Skin epidermis (tissue), 12 donors: ENCODE data around the gene LAPTM5.
"Not testable (repeated sequence)": the region's sequence is repeated elsewhere in the genome, so short reads cannot be mapped to it uniquely, and the experiment has no call there.

Experiments used
- H3K27ac ChIP-seq, 21 experiments: fragments of 200-600 bp; sonication (generic) in 11 of 21; one replicate each; pipeline ENCODE4 v1.5.0; 2020; ENCODE audit warnings: mild to moderate bottlenecking in 3 of 21, inconsistent platforms in 2 of 21, moderate library complexity in 2 of 21
- H3K4me3 ChIP-seq, 7 experiments: fragments of 200-600 bp; sonication (generic) in 2 of 7; one replicate each; pipeline ENCODE4 v1.5.0; 2020; ENCODE audit warnings: inconsistent platforms in 2 of 7, mild to moderate bottlenecking in 2 of 7, moderate library complexity in 1 of 7

LAPTM5 gene

GRCh38 chr1:30692201-30692947 lies 65.2 kb downstream of the LAPTM5 start:
- Histone ChIP-seq H3K4me3 (no peak overlapping the region), H3K27ac (no peak overlapping the region)

- Histone ChIP-seq H3K4me3 (no peak overlapping the region), H3K27ac (peak overlapping the region in 1 of 21 experiments; percentile 25)
Measured at GRCh38 chr1:30691480-30691879, 66.1 kb downstream of the LAPTM5 start.

- H3K4me3 ChIP-seq = no peak overlapping the region
- H3K27ac ChIP-seq = peak overlapping the region in 1 of 21 experiments; percentile 52
Measured at GRCh38 chr1:30689901-30690645, 67.5 kb downstream of the LAPTM5 start.

GRCh38 chr1:30688920-30689794 lies 68.4 kb downstream of the LAPTM5 start:
- Histone ChIP-seq H3K27ac (peak overlapping the region in 1 of 21 experiments; percentile 52), H3K4me3 (no peak overlapping the region)

GRCh38 chr1:30688516-30688915 lies 69.1 kb downstream of the LAPTM5 start:
- H3K4me3 ChIP-seq, H3K27ac ChIP-seq: not testable (repeated sequence)

GRCh38 chr1:30687886-30688285 lies 69.7 kb downstream of the LAPTM5 start:
- no peak overlapping the region for H3K27ac ChIP-seq
- no peak overlapping the region for H3K4me3 ChIP-seq

- Histone ChIP-seq H3K27ac (no peak overlapping the region), H3K4me3 (no peak overlapping the region)
Measured at GRCh38 chr1:30686236-30686935, 71.2 kb downstream of the LAPTM5 start.

- no peak overlapping the region for H3K27ac ChIP-seq
Measured at GRCh38 chr1:30685796-30686165, 71.8 kb downstream of the LAPTM5 start.

GRCh38 chr1:30684881-30685795 lies 72.4 kb downstream of the LAPTM5 start:
- no peak overlapping the region for H3K4me3 ChIP-seq
- no peak overlapping the region for H3K27ac ChIP-seq

More at GRCh38 chr1:30685796-30686165, 71.8 kb downstream of the LAPTM5 start:
- no peak overlapping the region for H3K4me3 ChIP-seq

- H3K4me3 ChIP-seq = no peak overlapping the region
- no peak overlapping the region for H3K27ac ChIP-seq
Measured at GRCh38 chr1:30684259-30684658, 73.3 kb downstream of the LAPTM5 start.

- H3K27ac ChIP-seq = no peak overlapping the region
- H3K4me3 ChIP-seq = no peak overlapping the region
Measured at GRCh38 chr1:30683699-30684098, 73.9 kb downstream of the LAPTM5 start.
